ENCODE results near the gene EIF1B.
A peak's percentile ranks its signal among the peaks of the same experiment; 100 is the strongest.

Gene EIF1B

DNA sequence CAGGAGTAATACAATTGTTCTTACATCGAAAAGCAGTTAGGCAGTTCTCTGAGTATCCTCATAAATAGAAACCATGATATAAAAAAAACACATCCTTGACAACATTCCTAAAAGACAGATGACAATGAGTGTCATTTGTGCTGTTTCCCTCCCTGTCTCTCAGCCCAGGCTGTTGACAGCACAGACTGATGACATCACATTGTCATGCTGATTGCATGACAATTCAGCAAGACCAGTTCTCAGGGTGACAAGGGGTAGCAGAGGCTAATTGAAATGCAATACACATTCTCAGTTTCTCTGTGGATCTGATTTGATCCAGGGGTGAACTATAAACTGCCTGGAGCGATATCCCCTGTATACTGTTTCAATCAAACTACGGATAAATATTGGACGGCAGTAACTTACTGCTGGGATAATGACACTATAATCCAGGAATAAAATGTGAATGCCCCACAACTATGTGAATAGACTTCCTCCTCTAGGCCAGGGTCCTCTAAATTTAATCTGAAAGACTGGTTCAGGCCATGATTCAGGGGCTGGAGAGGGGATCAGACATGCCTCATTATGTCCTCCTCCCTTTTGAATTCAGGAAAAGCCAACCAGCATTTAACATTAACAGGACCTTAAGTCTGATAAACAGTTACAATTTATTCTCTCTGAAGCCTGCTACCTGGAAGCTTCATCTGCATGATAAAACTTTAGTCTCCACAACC is 16.7 kb upstream of the EIF1B start:
- Mint-ChIP-seq H3K4me3 (no peak overlapping the region), H3K9me3 (no peaks in the 10 kb centered on the region), H3K27me3 (no peaks in the 10 kb centered on the region), H3K36me3 (ENCODE audit: insufficient read depth) (peaks cover 5% of the 10 kb centered on the region), H3K4me1 (no peaks in the 10 kb centered on the region), H3K27ac (ENCODE audit: low read depth) (no peak overlapping the region)
- DNase-seq (ENCODE audit: low spot score in 2 of 2) = no peak
- ATAC-seq (replicated peaks; ENCODE audit: extremely low read depth, poor library complexity, severe bottlenecking) = no peak

DNA sequence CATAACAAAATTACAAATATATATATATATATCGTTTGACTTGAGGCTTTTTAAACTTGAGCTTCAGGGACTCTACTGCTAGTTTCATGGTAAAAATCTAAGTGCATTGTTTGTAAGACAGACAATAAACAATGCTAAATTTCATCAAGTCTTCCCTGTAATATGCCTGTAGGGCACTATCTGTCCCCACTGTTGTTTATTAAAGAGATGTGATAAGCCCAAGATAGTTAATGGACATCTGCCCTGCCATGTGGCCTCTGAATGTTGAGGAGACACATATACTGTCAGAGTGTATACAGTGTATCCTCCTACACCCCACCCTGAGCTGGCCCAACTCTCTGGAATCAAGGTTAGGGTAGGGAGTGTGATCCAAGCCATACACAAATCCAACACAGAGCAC is 15.1 kb upstream of the EIF1B start:
- no peaks in the 10 kb centered on the region for H3K9me3 Mint-ChIP-seq
- DNase-seq (ENCODE audit: low spot score in 2 of 2) = no peak
- H3K4me3 Mint-ChIP-seq = no peak overlapping the region
- no peak for ATAC-seq (replicated peaks; ENCODE audit: extremely low read depth, poor library complexity, severe bottlenecking)
- H3K27me3 Mint-ChIP-seq = no peaks in the 10 kb centered on the region
- H3K36me3 Mint-ChIP-seq (ENCODE audit: insufficient read depth) = peaks cover 6% of the 10 kb centered on the region
- H3K27ac Mint-ChIP-seq (ENCODE audit: low read depth) = no peak overlapping the region
- H3K4me1 Mint-ChIP-seq = no peaks in the 10 kb centered on the region

DNA sequence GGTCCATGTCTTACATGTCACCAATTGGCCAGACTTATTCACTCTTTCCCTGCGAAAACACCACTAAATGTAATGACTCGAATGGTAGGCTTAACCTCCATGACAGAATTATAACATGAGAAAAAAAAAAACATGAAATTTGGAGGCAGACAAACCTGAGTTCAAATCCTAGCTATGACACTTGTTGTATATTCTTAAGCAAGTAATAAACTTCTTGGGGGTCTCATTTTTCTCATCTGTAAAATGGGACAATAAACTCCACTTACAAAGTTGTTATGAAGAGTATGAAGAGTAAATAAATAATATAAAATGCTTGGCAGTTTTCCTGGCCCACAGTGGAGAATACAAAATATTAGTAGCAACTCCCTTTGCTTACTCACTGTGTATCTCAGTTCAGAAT is 11.4 kb upstream of the EIF1B start:
- DNase-seq (ENCODE audit: low spot score in 2 of 2) = no peak
- Mint-ChIP-seq H3K4me1 (no peaks in the 10 kb centered on the region), H3K9me3 (no peaks in the 10 kb centered on the region), H3K27ac (ENCODE audit: low read depth) (no peak overlapping the region), H3K27me3 (no peaks in the 10 kb centered on the region), H3K36me3 (ENCODE audit: insufficient read depth) (peaks cover 6% of the 10 kb centered on the region), H3K4me3 (no peak overlapping the region)
- no peak for ATAC-seq (replicated peaks; ENCODE audit: extremely low read depth, poor library complexity, severe bottlenecking)

DNA sequence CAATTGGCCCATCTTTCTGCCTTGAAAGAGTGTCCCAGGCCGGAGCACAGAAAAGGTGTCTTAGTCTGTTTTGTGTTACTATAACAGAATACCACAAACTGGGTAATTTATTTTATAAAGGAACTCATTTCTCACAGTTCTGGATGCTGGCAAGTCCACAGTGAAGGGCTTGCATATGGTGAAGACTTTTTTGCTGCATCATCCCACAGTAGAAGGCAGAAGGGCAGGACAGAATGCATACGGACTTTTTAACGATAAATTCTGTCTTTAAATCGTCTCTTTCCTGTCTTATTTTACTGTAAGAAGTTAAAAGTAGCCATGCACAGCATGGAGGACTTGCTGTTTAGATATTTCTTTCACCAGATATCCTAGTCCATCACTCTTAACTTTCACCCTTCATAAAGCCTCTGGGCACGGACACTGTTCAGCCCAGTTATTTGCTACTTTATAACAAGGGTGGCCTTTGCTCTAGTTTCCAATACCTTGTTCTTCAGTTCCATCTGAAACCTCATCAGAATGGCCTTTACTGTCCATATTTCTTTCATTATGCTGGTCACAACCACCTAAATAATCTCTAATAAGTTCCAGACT is 10.3 kb upstream of the EIF1B start:
- Mint-ChIP-seq H3K9me3 (no peaks in the 10 kb centered on the region), H3K4me1 (no peaks in the 10 kb centered on the region), H3K27me3 (no peaks in the 10 kb centered on the region), H3K4me3 (no peak overlapping the region), H3K27ac (ENCODE audit: low read depth) (peak overlapping the region; percentile 2), H3K36me3 (ENCODE audit: insufficient read depth) (peaks cover 6% of the 10 kb centered on the region)
- no peak for ATAC-seq (replicated peaks; ENCODE audit: extremely low read depth, poor library complexity, severe bottlenecking)
- no peak for DNase-seq (ENCODE audit: low spot score in 2 of 2)

DNA sequence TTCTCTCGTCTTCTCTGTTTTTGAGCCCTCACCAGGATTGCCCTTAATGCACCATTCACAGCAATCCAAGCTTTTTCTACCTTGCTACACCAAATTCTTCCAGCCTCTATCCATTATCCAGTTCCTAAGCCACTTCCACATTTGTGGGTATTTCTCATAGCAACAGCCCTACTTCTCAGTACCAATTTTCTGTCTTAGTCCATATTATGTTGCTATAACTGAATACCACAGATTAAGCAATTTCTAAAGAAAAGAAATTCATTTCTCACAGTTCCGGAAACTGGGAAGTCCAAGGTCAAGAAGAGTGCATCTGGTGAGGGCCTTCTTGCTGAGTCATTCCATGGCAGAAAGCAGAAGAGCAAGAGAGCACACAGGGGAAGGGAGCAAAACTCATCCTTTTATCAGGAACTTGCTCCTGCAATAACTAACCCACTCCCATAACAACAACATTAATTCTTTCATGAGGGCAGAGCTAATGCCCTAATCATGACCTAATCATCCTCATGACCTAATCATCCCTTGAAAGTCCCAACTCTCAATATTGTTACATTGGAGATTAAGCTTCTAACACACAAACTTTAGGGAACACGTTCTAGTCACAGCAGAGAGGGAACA is 9.7 kb upstream of the EIF1B start:
- Mint-ChIP-seq H3K27ac (ENCODE audit: low read depth) (peak overlapping the region; percentile 2), H3K36me3 (ENCODE audit: insufficient read depth) (peaks cover 6% of the 10 kb centered on the region), H3K4me3 (no peak overlapping the region), H3K4me1 (no peaks in the 10 kb centered on the region), H3K9me3 (no peaks in the 10 kb centered on the region), H3K27me3 (no peaks in the 10 kb centered on the region)
- no peak for DNase-seq (ENCODE audit: low spot score in 2 of 2)
- no peak for ATAC-seq (replicated peaks; ENCODE audit: extremely low read depth, poor library complexity, severe bottlenecking)

DNA sequence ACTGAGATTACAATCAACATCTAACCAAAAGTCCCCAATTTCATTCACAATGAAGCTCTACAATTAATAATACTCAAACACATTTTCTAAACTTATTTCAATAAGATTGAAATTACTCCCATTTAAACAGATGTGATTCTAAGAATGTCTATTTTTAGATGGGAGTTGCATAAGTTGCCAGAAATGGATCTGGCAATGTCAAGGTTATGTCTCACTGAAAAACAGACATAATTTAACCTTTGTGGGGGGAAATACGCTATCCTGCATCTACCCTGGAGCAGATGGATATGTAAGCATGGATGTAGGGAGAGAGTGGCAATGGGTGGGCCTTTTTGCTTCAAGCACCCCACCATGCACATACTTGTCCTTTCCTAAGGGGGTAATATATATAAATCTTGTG is 6.7 kb upstream of the EIF1B start:
- Mint-ChIP-seq H3K4me1 (no peaks in the 10 kb centered on the region), H3K36me3 (ENCODE audit: insufficient read depth) (peaks cover 1% of the 10 kb centered on the region), H3K4me3 (no peak overlapping the region), H3K9me3 (no peaks in the 10 kb centered on the region), H3K27ac (ENCODE audit: low read depth) (no peak overlapping the region), H3K27me3 (no peaks in the 10 kb centered on the region)
- ATAC-seq (replicated peaks; ENCODE audit: extremely low read depth, poor library complexity, severe bottlenecking) (no peak), DNase-seq (ENCODE audit: low spot score in 2 of 2) (no peak)

DNA sequence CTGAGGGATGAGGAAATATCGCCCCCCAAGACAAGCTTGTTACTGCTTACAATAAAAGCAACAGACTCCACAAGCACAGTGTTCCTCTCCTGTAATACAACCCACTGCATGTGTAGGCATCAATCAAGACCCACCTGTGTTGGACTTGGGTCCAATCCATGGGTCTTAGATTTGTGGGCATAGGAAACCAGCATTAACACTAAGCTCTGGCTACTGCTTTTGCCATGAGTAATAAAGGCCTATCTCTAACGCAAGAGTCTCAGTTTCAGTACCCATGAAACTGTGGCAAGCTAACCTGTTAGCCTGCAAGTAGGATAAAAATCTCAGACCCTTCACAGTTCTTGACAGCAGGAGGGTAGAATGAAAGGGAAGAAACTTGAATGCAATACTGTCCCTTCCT is 5.2 kb upstream of the EIF1B start:
- no peak for ATAC-seq (replicated peaks; ENCODE audit: extremely low read depth, poor library complexity, severe bottlenecking)
- Mint-ChIP-seq H3K9me3 (no peaks in the 10 kb centered on the region), H3K4me1 (peaks cover 6% of the 10 kb centered on the region), H3K4me3 (no peak overlapping the region), H3K36me3 (ENCODE audit: insufficient read depth) (peaks cover 2% of the 10 kb centered on the region), H3K27ac (ENCODE audit: low read depth) (no peak overlapping the region), H3K27me3 (no peaks in the 10 kb centered on the region)
- DNase-seq (ENCODE audit: low spot score in 2 of 2) = no peak

DNA sequence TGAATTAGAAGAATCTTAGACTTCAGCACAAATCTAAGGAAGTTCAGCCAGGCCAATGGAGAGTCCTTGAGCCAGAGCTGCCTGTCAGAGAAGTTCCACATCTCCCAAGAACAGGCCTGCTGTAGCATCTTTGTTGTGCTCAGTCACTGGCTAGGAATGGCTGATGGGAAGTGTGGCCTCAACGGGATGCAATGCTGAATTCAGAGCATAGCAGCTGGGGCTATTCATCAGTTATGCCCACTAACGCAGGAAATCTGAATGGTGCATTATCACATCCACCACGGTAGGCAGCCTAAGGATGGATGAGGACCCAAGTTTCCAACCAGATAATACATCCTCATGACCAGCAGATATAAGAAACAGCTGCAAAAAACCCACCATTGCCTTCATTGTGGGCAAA is 3.2 kb upstream of the EIF1B start:
- peaks cover 13% of the 10 kb centered on the region for H3K36me3 Mint-ChIP-seq (ENCODE audit: insufficient read depth)
- no peaks in the 10 kb centered on the region for H3K27me3 Mint-ChIP-seq
- DNase-seq (ENCODE audit: low spot score in 2 of 2) (no peak), ATAC-seq (replicated peaks; ENCODE audit: extremely low read depth, poor library complexity, severe bottlenecking) (no peak)
- H3K4me3 Mint-ChIP-seq = no peak overlapping the region
- no peaks in the 10 kb centered on the region for H3K9me3 Mint-ChIP-seq
- H3K4me1 Mint-ChIP-seq = peaks cover 15% of the 10 kb centered on the region
- H3K27ac Mint-ChIP-seq (ENCODE audit: low read depth) = no peak overlapping the region

DNA sequence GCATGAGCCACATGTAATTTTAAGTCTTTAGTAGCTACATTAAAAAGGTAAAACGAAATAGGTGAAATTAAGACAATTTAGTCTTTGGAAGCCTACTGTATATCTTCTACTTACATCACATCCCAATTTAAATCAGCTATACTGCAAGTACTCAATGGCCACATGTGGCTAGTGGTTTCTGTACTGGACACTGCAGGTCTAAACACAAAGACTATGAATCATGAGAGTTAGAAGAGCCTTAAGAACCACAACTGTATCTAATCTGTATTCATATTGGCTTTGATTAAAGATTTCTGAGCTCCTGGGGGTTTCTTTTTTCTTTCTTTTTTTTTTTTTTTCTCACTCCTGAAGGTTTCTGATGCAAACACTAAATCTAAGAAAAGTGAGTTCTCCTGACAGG is 2.3 kb upstream of the EIF1B start:
- ATAC-seq (replicated peaks; ENCODE audit: extremely low read depth, poor library complexity, severe bottlenecking) (no peak), DNase-seq (ENCODE audit: low spot score in 2 of 2) (no peak)
- no peak overlapping the region for H3K27ac Mint-ChIP-seq (ENCODE audit: low read depth)
- no peaks in the 10 kb centered on the region for H3K27me3 Mint-ChIP-seq
- no peaks in the 10 kb centered on the region for H3K9me3 Mint-ChIP-seq
- peaks cover 16% of the 10 kb centered on the region for H3K4me1 Mint-ChIP-seq
- peaks cover 22% of the 10 kb centered on the region for H3K36me3 Mint-ChIP-seq (ENCODE audit: insufficient read depth)
- H3K4me3 Mint-ChIP-seq = no peak overlapping the region

DNA sequence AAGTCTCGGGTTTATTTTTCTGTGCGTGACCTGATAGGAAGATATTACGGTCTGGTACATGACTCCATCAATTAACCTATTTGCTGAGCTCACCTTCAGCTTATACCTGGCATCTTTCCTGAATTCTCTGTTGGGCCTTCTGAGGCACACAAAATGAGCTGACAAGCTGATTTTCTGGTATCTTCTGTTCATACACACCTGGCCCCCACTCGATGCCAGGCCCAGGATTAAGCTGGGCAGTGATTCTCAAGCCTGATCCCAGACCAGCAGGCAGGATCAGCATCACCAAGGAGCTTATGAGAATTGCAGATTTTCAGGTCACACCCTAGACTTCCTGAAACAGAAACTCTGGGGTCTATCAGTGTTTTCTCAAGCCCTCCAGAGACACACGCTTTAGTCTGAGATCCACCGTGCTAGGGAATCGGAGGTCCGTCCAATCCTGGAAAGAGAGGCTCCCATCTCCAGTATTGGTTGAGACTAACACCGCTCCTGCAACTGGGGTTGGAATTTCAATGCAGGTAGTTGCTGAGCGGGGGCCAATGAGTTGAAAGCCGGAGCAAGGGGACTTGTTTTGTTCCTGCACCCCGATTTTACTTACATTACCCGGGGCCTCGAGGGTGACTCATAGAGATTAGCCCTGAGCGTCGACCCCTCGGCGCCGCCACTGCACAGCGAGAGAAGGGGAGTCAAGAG is 636 bp upstream of the EIF1B start:
- no peak for ATAC-seq (replicated peaks; ENCODE audit: extremely low read depth, poor library complexity, severe bottlenecking)
- Mint-ChIP-seq H3K4me3 (peak overlapping the region; percentile 100), H3K36me3 (ENCODE audit: insufficient read depth) (peaks cover 35% of the 10 kb centered on the region), H3K4me1 (peaks cover 22% of the 10 kb centered on the region), H3K27me3 (no peaks in the 10 kb centered on the region), H3K27ac (ENCODE audit: low read depth) (peak overlapping the region; percentile 98), H3K9me3 (no peaks in the 10 kb centered on the region)
- DNase-seq (ENCODE audit: low spot score in 2 of 2) = no peak

DNA sequence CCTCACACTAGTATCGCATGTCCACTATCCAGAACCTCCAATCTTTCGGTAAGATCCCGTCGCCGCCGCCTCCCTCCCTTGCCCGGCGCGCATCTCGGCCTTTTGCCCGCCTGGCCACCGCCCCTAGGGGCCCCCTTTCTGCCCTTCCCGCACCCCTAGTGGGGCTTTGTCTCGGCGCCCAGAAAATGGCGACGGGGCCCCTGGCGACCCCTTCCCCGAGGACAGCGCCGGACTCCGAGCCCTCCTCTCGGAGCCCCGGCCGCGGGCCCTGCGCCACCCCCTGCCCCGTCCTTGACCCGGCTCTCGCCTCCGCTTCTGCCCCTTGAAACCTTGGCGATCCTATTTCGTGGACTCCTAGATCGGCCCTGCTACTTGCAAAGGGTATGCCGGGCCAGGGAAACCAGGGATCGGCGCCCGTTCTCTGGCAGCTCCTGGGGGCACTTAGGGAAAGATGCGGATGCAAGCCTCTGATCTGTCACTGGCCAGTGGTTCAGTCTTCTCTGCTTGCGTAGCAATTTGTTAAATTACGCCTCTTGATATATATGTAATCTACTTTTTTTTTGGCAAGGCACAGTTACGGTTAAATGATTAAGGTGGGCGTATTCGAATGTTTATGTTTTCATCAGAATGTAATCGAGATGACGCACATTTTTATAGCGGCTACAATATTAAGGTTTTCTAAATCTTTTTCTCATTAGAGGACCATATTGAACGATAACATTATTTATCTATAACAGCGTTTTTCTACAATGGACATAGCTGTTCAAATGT is 603 bp downstream of the EIF1B start:
- H3K4me1 Mint-ChIP-seq = peaks cover 24% of the 10 kb centered on the region
- H3K4me3 Mint-ChIP-seq = peak overlapping the region; percentile 100
- peak in 1 of 2 donors; percentile 31 for DNase-seq (ENCODE audit: low spot score in 2 of 2)
- no peaks in the 10 kb centered on the region for H3K27me3 Mint-ChIP-seq
- H3K27ac Mint-ChIP-seq (ENCODE audit: low read depth) = peak overlapping the region; percentile 98
- H3K9me3 Mint-ChIP-seq = no peaks in the 10 kb centered on the region
- ATAC-seq (replicated peaks; ENCODE audit: extremely low read depth, poor library complexity, severe bottlenecking) = peak; percentile 14
- peaks cover 43% of the 10 kb centered on the region for H3K36me3 Mint-ChIP-seq (ENCODE audit: insufficient read depth)

DNA sequence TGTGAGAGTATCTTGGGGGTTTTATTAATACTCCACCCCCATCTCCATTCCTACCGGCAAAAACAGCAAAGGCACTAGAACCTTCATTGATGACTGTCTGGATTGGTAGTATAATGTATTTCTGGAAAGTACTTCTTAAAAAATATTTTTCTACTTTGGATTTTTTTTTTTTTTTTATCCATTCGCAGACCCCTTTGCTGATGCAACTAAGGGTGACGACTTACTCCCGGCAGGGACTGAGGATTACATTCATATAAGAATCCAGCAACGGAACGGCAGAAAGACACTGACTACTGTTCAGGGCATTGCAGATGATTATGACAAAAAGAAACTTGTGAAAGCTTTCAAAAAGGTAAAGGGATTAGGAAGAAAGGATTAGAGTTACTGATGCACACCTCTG is 1.2 kb downstream of the EIF1B start:
- H3K36me3 Mint-ChIP-seq (ENCODE audit: insufficient read depth) = peaks cover 43% of the 10 kb centered on the region

More for the DNA sequence above, 1.2 kb downstream of the EIF1B start:
- Mint-ChIP-seq H3K4me1 (peaks cover 24% of the 10 kb centered on the region), H3K27ac (ENCODE audit: low read depth) (peak overlapping the region; percentile 98), H3K9me3 (no peaks in the 10 kb centered on the region), H3K27me3 (no peaks in the 10 kb centered on the region), H3K4me3 (peak overlapping the region; percentile 100)
- DNase-seq (ENCODE audit: low spot score in 2 of 2) (no peak), ATAC-seq (replicated peaks; ENCODE audit: extremely low read depth, poor library complexity, severe bottlenecking) (no peak)

Measured in central memory CD8-positive, alpha-beta T cell (primary cell).